ENCODE data around the gene CAMTA1. TPM values are rescaled to one million over a fixed set of nuclear protein-coding genes. Genes with fewer than 3 reads are reported as not detected.
"Not testable (repeated sequence)": the region's sequence is repeated elsewhere in the genome, so short reads cannot be mapped to it uniquely, and the experiment has no call there.

CAMTA1 gene
- total RNA-seq, 2 donors from 2014 or later: 105 to 113 TPM

GRCh38 chr1:6831366-6831765 lies 46.1 kb downstream of the CAMTA1 start:
- Histone ChIP-seq H3K9me3 (no peaks in the 10 kb centered on the region), H3K4me1 (ENCODE audit: control insufficient read depth in 1 of 2, low read depth in 2 of 2) (peaks cover 34 to 65% of the 10 kb centered on the region in 2 donors), H3K27me3 (replicated peaks; ENCODE audit: insufficient read depth) (no peaks in the 10 kb centered on the region), H3K27ac (peak overlapping the region; percentile 46 to 54), H3K4me3 (no peak overlapping the region), H3K36me3 (no peaks in the 10 kb centered on the region)
- ATAC-seq (ENCODE audit: insufficient number of reproducible peaks, low FRiP score, low read depth): no peak
- DNase-seq (ENCODE audit: low spot score): no peak
- TF ChIP-seq CTCF (IDR thresholded peaks at IDR 0.05): no peak

GRCh38 chr1:6832006-6832405 lies 46.8 kb downstream of the CAMTA1 start:
- H3K36me3 ChIP-seq; DNase-seq (ENCODE audit: low spot score); ATAC-seq (ENCODE audit: insufficient number of reproducible peaks, low FRiP score, low read depth); H3K9me3 ChIP-seq; H3K27me3 ChIP-seq (replicated peaks; ENCODE audit: insufficient read depth); H3K4me3 ChIP-seq: not testable (repeated sequence)
- peak overlapping the region; percentile 46 to 54 for H3K27ac ChIP-seq
- peaks cover 27 to 59% of the 10 kb centered on the region in 2 donors for H3K4me1 ChIP-seq (ENCODE audit: control insufficient read depth in 1 of 2, low read depth in 2 of 2)

- Histone ChIP-seq H3K27me3 (replicated peaks; ENCODE audit: insufficient read depth) (no peaks in the 10 kb centered on the region), H3K4me3 (no peak overlapping the region), H3K27ac (peak overlapping the region; percentile 46 to 54), H3K36me3 (no peaks in the 10 kb centered on the region), H3K9me3 (no peaks in the 10 kb centered on the region), H3K4me1 (ENCODE audit: control insufficient read depth in 1 of 2, low read depth in 2 of 2) (peaks cover 23 to 52% of the 10 kb centered on the region in 2 donors)
- DNase-seq (ENCODE audit: low spot score) (no peak), ATAC-seq (ENCODE audit: insufficient number of reproducible peaks, low FRiP score, low read depth) (no peak)
- TF ChIP-seq CTCF (IDR thresholded peaks at IDR 0.05): no peak
Measured at GRCh38 chr1:6832531-6833188, 47.4 kb downstream of the CAMTA1 start.

GRCh38 chr1:6833804-6834203 lies 48.5 kb downstream of the CAMTA1 start:
- Histone ChIP-seq H3K36me3 (no peaks in the 10 kb centered on the region), H3K4me3 (no peak overlapping the region), H3K4me1 (ENCODE audit: control insufficient read depth in 1 of 2, low read depth in 2 of 2) (peaks cover 18 to 41% of the 10 kb centered on the region in 2 donors), H3K27me3 (replicated peaks; ENCODE audit: insufficient read depth) (no peaks in the 10 kb centered on the region), H3K27ac (no peak overlapping the region), H3K9me3 (no peaks in the 10 kb centered on the region)
- DNase-seq (ENCODE audit: low spot score): no peak
- no peak for TF ChIP-seq CTCF (IDR thresholded peaks at IDR 0.05)
- no peak for ATAC-seq (ENCODE audit: insufficient number of reproducible peaks, low FRiP score, low read depth)

GRCh38 chr1:6834366-6834765 lies 49.1 kb downstream of the CAMTA1 start:
- peaks cover 18 to 35% of the 10 kb centered on the region in 2 donors for H3K4me1 ChIP-seq (ENCODE audit: control insufficient read depth in 1 of 2, low read depth in 2 of 2)
- DNase-seq (ENCODE audit: low spot score) (no peak), ATAC-seq (ENCODE audit: insufficient number of reproducible peaks, low FRiP score, low read depth) (no peak)
- H3K27ac ChIP-seq: no peak overlapping the region
- H3K36me3 ChIP-seq: no peaks in the 10 kb centered on the region
- TF ChIP-seq CTCF (IDR thresholded peaks at IDR 0.05): no peak
- H3K4me3 ChIP-seq: no peak overlapping the region
- no peaks in the 10 kb centered on the region for H3K9me3 ChIP-seq
- H3K27me3 ChIP-seq (replicated peaks; ENCODE audit: insufficient read depth): no peaks in the 10 kb centered on the region

GRCh38 chr1:6835139-6835538 lies 49.9 kb downstream of the CAMTA1 start:
- no peaks in the 10 kb centered on the region for H3K27me3 ChIP-seq (replicated peaks; ENCODE audit: insufficient read depth)
- DNase-seq (ENCODE audit: low spot score) (no peak), ATAC-seq (ENCODE audit: insufficient number of reproducible peaks, low FRiP score, low read depth) (no peak)
- H3K9me3 ChIP-seq: no peaks in the 10 kb centered on the region
- no peaks in the 10 kb centered on the region for H3K36me3 ChIP-seq
- TF ChIP-seq CTCF (IDR thresholded peaks at IDR 0.05): no peak
- H3K27ac ChIP-seq: no peak overlapping the region
- no peak overlapping the region for H3K4me3 ChIP-seq
- peaks cover 18 to 33% of the 10 kb centered on the region in 2 donors for H3K4me1 ChIP-seq (ENCODE audit: control insufficient read depth in 1 of 2, low read depth in 2 of 2)
